K562 (cell line): ENCODE data around the gene PYHIN1. TPM values are rescaled to one million over a fixed set of nuclear protein-coding genes. Genes with fewer than 3 reads are reported as not detected.

Experiments used
- BRF1 ChIP-seq: IDR thresholded peaks from 3 replicates; pipeline ENCODE4 v1.6.1; 2011; ENCODE audit warnings: borderline replicate concordance, mild to moderate bottlenecking; ENCODE audit not compliant: insufficient read length; ENCODE audit errors: extremely low read depth
- CEBPG ChIP-seq, 3 experiments: fragments of 200-800 bp in 1 of 3; sonication (Bioruptor generic) in 1 of 3; sonication (generic) in 1 of 3; formaldehyde crosslinking in 1 of 3; IDR thresholded peaks in 2 of 3; conservative IDR thresholded peaks in 1 of 3; 2 replicates each; pipeline versions ENCODE4 v1.6.1 to v1.8.0; 2016 to 2022; ENCODE audit warnings: missing compliant biosample characterization in 2 of 3, missing genetic modification characterization in 2 of 3, mild to moderate bottlenecking in 1 of 3, missing genetic modification reagents in 1 of 3
- CLOCK ChIP-seq: fragments of 250-450 bp; sonication (Bioruptor Pico); IDR thresholded peaks from 2 replicates; pipeline ENCODE4 v1.4.0; 2020; ENCODE audit warnings: mild to moderate bottlenecking, moderate library complexity, borderline replicate concordance
- CTCF ChIP-seq, 3 experiments: IDR thresholded peaks in 2 of 3; conservative IDR thresholded peaks in 1 of 3; 2 replicates each; pipeline ENCODE4 v1.5.1; 2011 to 2012; ENCODE audit warnings: low read length in 3 of 3, mild to moderate bottlenecking in 3 of 3, control low read depth in 2 of 3, improper control_type of control experiment in 1 of 3, inconsistent platforms in 1 of 3, low read depth in 1 of 3, mixed read lengths in 1 of 3, moderate library complexity in 1 of 3; ENCODE audit not compliant: insufficient read depth in 2 of 3
- polyA plus RNA-seq, 8 experiments: library from polyadenylated mRNA; depleted of rRNA in 4 of 8; stranded (reverse) in 5 of 8; unstranded in 3 of 8; fragments of >200 nt; fragmentation: Nextera tagmentation in 2 of 8; fragmentation: Illumina TruSeq in 1 of 8; extraction: Ambion mirVana in 2 of 8; extraction: Trizol in 1 of 8; gene quantifications; 2 replicates each; pipeline versions ENCODE4 v1.2.1 to v1.2.3, GENCODE V29; 2011 to 2014; ENCODE audit warnings: inconsistent platforms in 1 of 8, missing spikeins in 1 of 8
- total RNA-seq, 7 experiments: library from RNA; depleted of rRNA in 6 of 7; stranded (reverse); fragments of >200 nt in 6 of 7; fragmentation: Illumina TruSeq in 2 of 7; extraction: Trizol in 2 of 7; gene quantifications; 2 replicates each; pipeline versions ENCODE4 v1.2.1 to v1.2.3, GENCODE V29; 2011 to 2021; ENCODE audit warnings: low replicate concordance in 1 of 7

The PYHIN1 gene
- total and polyA plus RNA-seq, 9 of the 15 experiments (the other 6 are each of a cell fraction or from before 2014, with no cell fraction given), result not detected

- no peak for TF ChIP-seq CLOCK
- no peak for TF ChIP-seq BRF1
- TF ChIP-seq CTCF (IDR thresholded peaks at IDR 0.05 in 2 of 3, conservative IDR thresholded peaks at IDR 0.05 in 1 of 3; ENCODE audit: insufficient read depth in 2 of 3, low read depth in 1 of 3, low read length in 3 of 3), result peak; percentile 57 to 91 (median 76); a peak in 5 of 6 replicates
- TF ChIP-seq CEBPG (CRISPR knock-in tag; IDR thresholded peaks at IDR 0.05), result no peak
- 0 out of 4 replicates have a peak, but pooled peaks of 1 of the 2 experiments have one; percentile 7 for TF ChIP-seq CEBPG (tag; conservative IDR thresholded peaks at IDR 0.05 in 1 of 2, IDR thresholded peaks at IDR 0.05 in 1 of 2)
Measured at GRCh38 chr1:158998781-158999161, 67.4 kb downstream of the PYHIN1 start (continued).
